Activated T-cell treated with anti-CD3 and anti-CD28 coated beads, Interleukin-2, amount 50 U/mL, for 4 hours (primary cell): Measurements from ENCODE around the gene KCNJ6. TPM values are rescaled to one million over a fixed set of nuclear protein-coding genes. Genes with fewer than 3 reads are reported as not detected.
"Not testable (repeated sequence)": the region's sequence is repeated elsewhere in the genome, so short reads cannot be mapped to it uniquely, and the experiment has no call there.

Experiments
- ATAC-seq, 2 donors: fragments of 200-7000 bp; cut with Tn5 transposase; one replicate each; pipeline ENCODE4 v1.10.0; 2021
- DNase-seq: peaks from one replicate; pipeline ENCODE4 v3.0.0-alpha.2; 2020
- H3K27me3 Mint-ChIP-seq: one replicate; pipeline ENCODE4 v1.8.0; 2021; ENCODE audit warnings: low read depth, mixed read lengths
- H3K36me3 Mint-ChIP-seq: one replicate; pipeline ENCODE4 v1.8.0; 2022; ENCODE audit warnings: mixed read lengths; ENCODE audit not compliant: insufficient read depth
- H3K4me1 Mint-ChIP-seq: one replicate; pipeline ENCODE4 v1.8.0; 2021; ENCODE audit warnings: low read depth, mixed read lengths
- H3K4me3 Mint-ChIP-seq: one replicate; pipeline ENCODE4 v1.8.0; 2021; ENCODE audit warnings: mild to moderate bottlenecking, moderate library complexity, mixed read lengths
- H3K9me3 Mint-ChIP-seq: one replicate; pipeline ENCODE4 v1.8.0; 2021; ENCODE audit warnings: mixed read lengths
- total RNA-seq, 3 donors: library from RNA; stranded (reverse); gene quantifications; one replicate each; pipeline ENCODE4 v1.2.1, GENCODE V29; 2021

KCNJ6 gene
- total RNA-seq, 3 donors from 2014 or later, result not detected

- no peak overlapping the region for H3K4me3 Mint-ChIP-seq
- no peaks in the 10 kb centered on the region for H3K36me3 Mint-ChIP-seq
- peaks cover 27% of the 10 kb centered on the region for H3K27me3 Mint-ChIP-seq
- DNase-seq (no peak), ATAC-seq (no peak)
- no peaks in the 10 kb centered on the region for H3K4me1 Mint-ChIP-seq
- no peaks in the 10 kb centered on the region for H3K9me3 Mint-ChIP-seq
Observed at GRCh38 chr21:37677006-37677405, 239.3 kb downstream of the KCNJ6 start.

- ATAC-seq, result peak; percentile 73 to 82
- H3K9me3 Mint-ChIP-seq, result no peaks in the 10 kb centered on the region
- peaks cover 23% of the 10 kb centered on the region for H3K27me3 Mint-ChIP-seq
- peak; percentile 52 for DNase-seq
- H3K4me1 Mint-ChIP-seq, result no peaks in the 10 kb centered on the region
- H3K36me3 Mint-ChIP-seq, result no peaks in the 10 kb centered on the region
- H3K4me3 Mint-ChIP-seq, result no peak overlapping the region
Observed at GRCh38 chr21:37675202-37675801, 241.0 kb downstream of the KCNJ6 start.

- H3K27me3 Mint-ChIP-seq, result peaks cover 23% of the 10 kb centered on the region
- H3K4me3 Mint-ChIP-seq, result no peak overlapping the region
- H3K4me1 Mint-ChIP-seq, result no peaks in the 10 kb centered on the region
- ATAC-seq (no peak), DNase-seq (no peak)
- H3K9me3 Mint-ChIP-seq, result no peaks in the 10 kb centered on the region
- H3K36me3 Mint-ChIP-seq, result no peaks in the 10 kb centered on the region
Observed at GRCh38 chr21:37673801-37674575, 242.3 kb downstream of the KCNJ6 start.

- no peak for DNase-seq
- H3K36me3 Mint-ChIP-seq, result no peaks in the 10 kb centered on the region
- H3K4me3 Mint-ChIP-seq, result no peak overlapping the region
- no peaks in the 10 kb centered on the region for H3K4me1 Mint-ChIP-seq
- no peak for ATAC-seq
- H3K9me3 Mint-ChIP-seq, result no peaks in the 10 kb centered on the region
- H3K27me3 Mint-ChIP-seq, result peaks cover 22% of the 10 kb centered on the region
Observed at GRCh38 chr21:37671381-37671780, 244.9 kb downstream of the KCNJ6 start.

- Mint-ChIP-seq H3K36me3 (no peaks in the 10 kb centered on the region), H3K4me3 (no peak overlapping the region), H3K9me3 (no peaks in the 10 kb centered on the region), H3K4me1 (no peaks in the 10 kb centered on the region), H3K27me3 (peaks cover 22% of the 10 kb centered on the region)
- ATAC-seq (no peak), DNase-seq (no peak)
Observed at GRCh38 chr21:37670883-37671282, 245.4 kb downstream of the KCNJ6 start.

GRCh38 chr21:37669249-37669648, 247.0 kb downstream of the KCNJ6 start:
- ATAC-seq (no peak), DNase-seq (no peak)
- no peaks in the 10 kb centered on the region for H3K9me3 Mint-ChIP-seq
- no peaks in the 10 kb centered on the region for H3K36me3 Mint-ChIP-seq
- no peak overlapping the region for H3K4me3 Mint-ChIP-seq
- H3K27me3 Mint-ChIP-seq, result peaks cover 12% of the 10 kb centered on the region
- H3K4me1 Mint-ChIP-seq, result no peaks in the 10 kb centered on the region

GRCh38 chr21:37668462-37669239, 247.6 kb downstream of the KCNJ6 start:
- Mint-ChIP-seq H3K27me3 (peaks cover 12% of the 10 kb centered on the region), H3K4me1 (no peaks in the 10 kb centered on the region), H3K9me3 (no peaks in the 10 kb centered on the region), H3K4me3 (no peak overlapping the region), H3K36me3 (no peaks in the 10 kb centered on the region)
- ATAC-seq, result no peak
- no peak for DNase-seq

GRCh38 chr21:37667380-37667779, 248.9 kb downstream of the KCNJ6 start:
- Mint-ChIP-seq H3K36me3 (no peaks in the 10 kb centered on the region), H3K9me3 (no peaks in the 10 kb centered on the region), H3K4me1 (no peaks in the 10 kb centered on the region), H3K4me3 (no peak overlapping the region), H3K27me3 (peaks cover 5% of the 10 kb centered on the region)
- DNase-seq (no peak), ATAC-seq (no peak)

- Mint-ChIP-seq H3K4me3 (no peak overlapping the region), H3K27me3 (peaks cover 6% of the 10 kb centered on the region), H3K9me3 (no peaks in the 10 kb centered on the region), H3K36me3 (no peaks in the 10 kb centered on the region), H3K4me1 (no peaks in the 10 kb centered on the region)
- ATAC-seq, result no peak
- no peak for DNase-seq
Observed at GRCh38 chr21:37665230-37666024, 250.8 kb downstream of the KCNJ6 start.

GRCh38 chr21:37662227-37662626, 254.0 kb downstream of the KCNJ6 start:
- H3K27me3 Mint-ChIP-seq, result peaks cover 15% of the 10 kb centered on the region
- not testable (repeated sequence) for H3K4me3 Mint-ChIP-seq, DNase-seq, H3K9me3 Mint-ChIP-seq, H3K36me3 Mint-ChIP-seq, H3K4me1 Mint-ChIP-seq, ATAC-seq

- H3K9me3 Mint-ChIP-seq, result no peaks in the 10 kb centered on the region
- H3K27me3 Mint-ChIP-seq, result peaks cover 25% of the 10 kb centered on the region
- H3K36me3 Mint-ChIP-seq, result no peaks in the 10 kb centered on the region
- DNase-seq, result no peak
- no peak overlapping the region for H3K4me3 Mint-ChIP-seq
- H3K4me1 Mint-ChIP-seq, result no peaks in the 10 kb centered on the region
- ATAC-seq, result no peak
Observed at GRCh38 chr21:37660709-37661108, 255.5 kb downstream of the KCNJ6 start.

- ATAC-seq (no peak), DNase-seq (no peak)
- Mint-ChIP-seq H3K4me3 (no peak overlapping the region), H3K36me3 (no peaks in the 10 kb centered on the region), H3K9me3 (no peaks in the 10 kb centered on the region), H3K4me1 (no peaks in the 10 kb centered on the region), H3K27me3 (peaks cover 27% of the 10 kb centered on the region)
Observed at GRCh38 chr21:37659874-37660273, 256.4 kb downstream of the KCNJ6 start.

GRCh38 chr21:37658817-37659458, 257.3 kb downstream of the KCNJ6 start:
- Mint-ChIP-seq H3K36me3 (no peaks in the 10 kb centered on the region), H3K9me3 (no peaks in the 10 kb centered on the region), H3K27me3 (peaks cover 28% of the 10 kb centered on the region), H3K4me3 (no peak overlapping the region), H3K4me1 (no peaks in the 10 kb centered on the region)
- DNase-seq, result no peak
- no peak for ATAC-seq
